Measurements from ENCODE around the gene CAAP1.
"Not testable (repeated sequence)": the region's sequence is repeated elsewhere in the genome, so short reads cannot be mapped to it uniquely, and the experiment has no call there.

The CAAP1 gene

DNA sequence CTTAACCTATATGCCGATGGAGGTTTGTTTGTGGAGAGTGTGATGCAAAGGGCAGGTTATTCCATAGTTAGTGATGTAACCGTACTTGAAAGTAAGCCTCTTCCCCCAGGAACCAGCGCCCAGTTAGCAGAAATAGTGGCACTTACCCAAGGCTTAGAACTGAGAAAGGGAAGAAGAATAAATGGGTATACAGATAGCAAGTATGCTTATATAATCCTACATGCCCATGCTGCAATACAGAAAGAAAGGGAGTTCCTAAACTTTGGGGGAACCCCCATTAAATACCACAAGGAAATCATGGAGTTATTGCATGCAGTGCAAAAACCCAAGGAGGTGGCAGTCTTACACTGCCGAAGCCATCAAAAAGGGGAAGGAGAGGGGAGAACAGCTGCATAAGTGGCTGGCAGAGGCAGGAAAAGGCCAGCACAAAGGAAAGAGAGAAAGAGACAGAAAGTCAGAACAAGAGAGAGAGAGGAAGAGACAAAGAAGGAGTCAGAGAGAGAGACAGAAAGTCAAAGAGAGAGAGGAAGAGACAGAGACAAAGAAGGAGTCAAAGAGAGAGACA, 64.1 kb downstream of the CAAP1 start:
- DNase-seq = not testable (repeated sequence)

DNA sequence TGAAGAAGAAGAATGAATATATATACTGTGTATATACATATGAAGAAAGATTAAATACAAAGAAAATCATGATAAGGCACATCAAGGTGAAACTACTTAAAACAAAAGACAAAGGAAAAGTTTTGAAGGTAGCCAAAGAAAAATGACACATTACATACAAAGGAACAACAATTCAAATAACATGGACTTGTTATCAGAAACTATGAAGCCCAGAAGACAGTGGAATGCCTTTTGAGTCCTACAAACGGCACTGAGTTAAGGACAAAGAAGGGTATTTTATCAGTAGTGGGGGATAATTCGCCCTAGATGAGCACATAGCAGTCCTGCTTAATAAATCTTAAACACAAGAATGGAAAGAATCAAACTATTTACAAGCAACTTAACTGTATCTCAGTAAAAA, 77.8 kb downstream of the CAAP1 start:
- no peak for DNase-seq

DNA sequence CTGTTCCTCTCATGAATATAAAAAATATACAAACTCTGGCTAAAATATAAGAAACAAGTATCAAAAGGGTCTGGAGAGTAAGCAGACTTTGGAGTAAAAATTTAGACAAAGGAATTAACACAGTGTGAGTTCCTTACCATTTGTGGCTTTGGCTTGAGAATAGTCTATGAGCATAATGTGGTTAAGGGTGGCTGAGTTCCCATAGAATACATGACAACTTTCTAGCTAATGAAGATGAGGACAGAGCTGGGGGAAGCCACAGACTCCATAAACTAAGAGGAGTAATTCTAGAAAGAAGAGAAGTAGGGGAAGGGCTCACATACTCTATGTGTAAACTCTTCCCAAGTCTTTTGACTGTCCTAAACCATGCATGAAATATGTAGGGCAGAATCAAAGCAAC, 79.4 kb downstream of the CAAP1 start:
- DNase-seq = no peak

DNA sequence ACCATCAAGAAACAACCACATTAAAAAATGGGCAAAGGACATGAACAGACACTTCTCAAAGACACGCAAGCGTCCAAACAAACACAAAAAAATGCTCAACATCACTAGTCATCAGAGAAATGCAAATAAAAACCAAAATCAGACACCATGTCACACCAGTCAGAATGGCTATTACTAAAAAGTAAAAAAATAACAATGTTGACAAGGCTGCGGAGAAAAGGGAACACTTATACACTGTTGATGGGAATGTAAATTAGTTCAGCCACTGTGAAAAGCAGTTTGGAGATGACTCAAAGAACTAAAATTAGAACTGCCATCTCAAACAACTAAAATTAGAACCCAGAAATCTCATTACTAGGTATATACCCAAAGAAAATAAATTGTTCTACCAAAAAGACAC, 80.4 kb downstream of the CAAP1 start:
- DNase-seq = no peak

- DNase-seq = no peak
Measured at GRCh38 chr9:26811106-26811505, 81.5 kb downstream of the CAAP1 start.

DNA sequence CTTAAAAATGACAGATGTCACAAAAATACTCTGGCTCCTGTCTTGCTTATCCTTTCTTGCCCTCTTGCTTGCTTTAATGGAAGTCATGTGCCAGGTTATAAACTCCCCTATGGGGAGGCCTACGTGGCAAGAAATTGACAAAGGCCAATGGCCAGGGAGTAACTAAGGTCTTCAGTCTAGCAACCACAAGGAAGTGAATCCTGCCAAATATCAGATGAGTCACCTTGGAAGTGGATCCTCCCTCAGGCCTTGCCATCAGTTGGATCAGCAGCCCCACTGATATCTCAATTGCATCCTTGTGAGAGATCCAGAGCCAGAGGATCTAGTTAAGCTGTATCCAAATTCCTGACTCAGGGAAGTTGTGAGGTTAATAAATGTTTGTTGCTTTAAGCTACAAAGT, 82.8 kb downstream of the CAAP1 start:
- no peak for DNase-seq

GRCh38 chr9:26807161-26807560, 85.4 kb downstream of the CAAP1 start:
- no peak for DNase-seq

DNA sequence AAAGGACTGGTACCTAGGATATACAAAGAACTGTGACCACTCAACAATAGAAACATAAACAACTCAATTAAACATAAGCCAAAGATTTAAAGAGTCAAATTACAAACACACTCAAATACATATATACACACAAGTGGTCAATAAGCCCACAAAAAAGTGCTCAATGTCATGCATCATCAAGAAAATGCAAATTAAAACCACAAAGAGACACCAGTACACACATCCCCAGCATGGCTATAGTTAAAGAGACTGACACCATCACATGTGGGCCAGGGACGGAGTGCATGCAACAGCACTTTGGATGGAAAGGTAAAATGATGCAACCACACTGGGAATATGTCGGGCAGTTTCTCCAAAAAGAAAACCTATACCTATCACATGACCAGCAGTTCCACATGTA, 89.7 kb downstream of the CAAP1 start:
- DNase-seq = no peak

- DNase-seq = no peak
Measured at GRCh38 chr9:26801772-26802171, 90.8 kb downstream of the CAAP1 start.

GRCh38 chr9:26800322-26800721, 92.3 kb downstream of the CAAP1 start:
- DNase-seq = no peak

- DNase-seq = no peak
Measured at GRCh38 chr9:26791274-26791673, 101.3 kb downstream of the CAAP1 start.

All from activated effector memory CD4-positive, alpha-beta T cell treated with anti-CD3 and anti-CD28 coated beads, Interleukin-2, amount 50 U/mL, for 16 hours (primary cell).